ENCODE data around the gene HK3.

Gene HK3

GRCh38 chr5:176929654-176930053 is 30.5 kb upstream of the HK3 start:
- H3K27me3 ChIP-seq (ENCODE audit: insufficient read depth, low read length, poor library complexity, severe bottlenecking) = no peaks in the 10 kb centered on the region

GRCh38 chr5:176927562-176927961 is 28.4 kb upstream of the HK3 start:
- no peak overlapping the region for H3K9ac ChIP-seq (ENCODE audit: low read depth, low read length, poor library complexity, severe bottlenecking)
- no peaks in the 10 kb centered on the region for H3K4me1 ChIP-seq (ENCODE audit: insufficient read depth, low read length, poor library complexity, severe bottlenecking)
- no peaks in the 10 kb centered on the region for H3K9me2 ChIP-seq (replicated peaks; ENCODE audit: low read depth, low read length)
- H3K27me3 ChIP-seq (ENCODE audit: insufficient read depth, low read length, poor library complexity, severe bottlenecking) = no peaks in the 10 kb centered on the region
- no peaks in the 10 kb centered on the region for H3K9me3 ChIP-seq (ENCODE audit: insufficient read depth, low read depth, low read length)
- H2AFZ ChIP-seq (ENCODE audit: low read length) = no peak overlapping the region
- H3K4me2 ChIP-seq (ENCODE audit: low read depth, low read length, poor library complexity, severe bottlenecking) = no peak overlapping the region
- no peaks in the 10 kb centered on the region; the same call in 1 of the 2 replicates for H3K36me3 ChIP-seq (ENCODE audit: insufficient read depth, low read length)
- no peak overlapping the region for H3K4me3 ChIP-seq (ENCODE audit: low read length, poor library complexity, severe bottlenecking)
- H3K79me2 ChIP-seq (ENCODE audit: insufficient read depth, low read length) = no peaks in the 10 kb centered on the region
- no peaks in the 10 kb centered on the region for H3F3A ChIP-seq (ENCODE audit: low read depth)
- no peaks in the 10 kb centered on the region for H4K20me1 ChIP-seq (ENCODE audit: insufficient read depth, low read length, poor library complexity, severe bottlenecking)
- TF ChIP-seq EZH2phosphoT487 (IDR thresholded peaks at IDR 0.05; ENCODE audit: borderline replicate concordance) (no peak), CTCF (conservative IDR thresholded peaks at IDR 0.05; ENCODE audit: low read length) (no peak)

More at GRCh38 chr5:176929654-176930053, 30.5 kb upstream of the HK3 start:
- H3K79me2 ChIP-seq (ENCODE audit: insufficient read depth, low read length) = no peaks in the 10 kb centered on the region
- H3K4me1 ChIP-seq (ENCODE audit: insufficient read depth, low read length, poor library complexity, severe bottlenecking) = no peaks in the 10 kb centered on the region
- no peak overlapping the region for H3K4me3 ChIP-seq (ENCODE audit: low read length, poor library complexity, severe bottlenecking)
- H3K36me3 ChIP-seq (ENCODE audit: insufficient read depth, low read length) = no peaks in the 10 kb centered on the region; the same call in 1 of the 2 replicates
- H3F3A ChIP-seq (ENCODE audit: low read depth) = no peaks in the 10 kb centered on the region
- H3K9me3 ChIP-seq (ENCODE audit: insufficient read depth, low read depth, low read length) = no peaks in the 10 kb centered on the region
- no peak overlapping the region for H3K9ac ChIP-seq (ENCODE audit: low read depth, low read length, poor library complexity, severe bottlenecking)
- TF ChIP-seq CTCF (conservative IDR thresholded peaks at IDR 0.05; ENCODE audit: low read length) (no peak), EZH2phosphoT487 (IDR thresholded peaks at IDR 0.05; ENCODE audit: borderline replicate concordance) (no peak)
- H3K4me2 ChIP-seq (ENCODE audit: low read depth, low read length, poor library complexity, severe bottlenecking) = no peak overlapping the region
- H2AFZ ChIP-seq (ENCODE audit: low read length) = no peak overlapping the region
- peaks cover 2% of the 10 kb centered on the region for H4K20me1 ChIP-seq (ENCODE audit: insufficient read depth, low read length, poor library complexity, severe bottlenecking)
- no peaks in the 10 kb centered on the region for H3K9me2 ChIP-seq (replicated peaks; ENCODE audit: low read depth, low read length)

GRCh38 chr5:176922817-176923216 is 23.7 kb upstream of the HK3 start:
- Histone ChIP-seq H3K79me2 (ENCODE audit: insufficient read depth, low read length) (no peaks in the 10 kb centered on the region), H3K4me2 (ENCODE audit: low read depth, low read length, poor library complexity, severe bottlenecking) (no peak overlapping the region), H3K9ac (ENCODE audit: low read depth, low read length, poor library complexity, severe bottlenecking) (no peak overlapping the region), H3F3A (ENCODE audit: low read depth) (no peaks in the 10 kb centered on the region), H3K9me3 (ENCODE audit: insufficient read depth, low read depth, low read length) (no peaks in the 10 kb centered on the region), H3K4me3 (ENCODE audit: low read length, poor library complexity, severe bottlenecking) (no peak overlapping the region), H4K20me1 (ENCODE audit: insufficient read depth, low read length, poor library complexity, severe bottlenecking) (no peaks in the 10 kb centered on the region), H2AFZ (ENCODE audit: low read length) (no peak overlapping the region), H3K9me2 (replicated peaks; ENCODE audit: low read depth, low read length) (no peaks in the 10 kb centered on the region), H3K4me1 (ENCODE audit: insufficient read depth, low read length, poor library complexity, severe bottlenecking) (no peaks in the 10 kb centered on the region), H3K27me3 (ENCODE audit: insufficient read depth, low read length, poor library complexity, severe bottlenecking) (no peaks in the 10 kb centered on the region), H3K36me3 (ENCODE audit: insufficient read depth, low read length) (no peaks in the 10 kb centered on the region)
- no peak for TF ChIP-seq CTCF (conservative IDR thresholded peaks at IDR 0.05; ENCODE audit: low read length)
- no peak for TF ChIP-seq EZH2phosphoT487 (IDR thresholded peaks at IDR 0.05; ENCODE audit: borderline replicate concordance)
